Germinal center (tissue), 1 donor: ENCODE data around the gene KRTAP10-6.
"Not testable (repeated sequence)": the region's sequence is repeated elsewhere in the genome, so short reads cannot be mapped to it uniquely, and the experiment has no call there.

ENCODE experiments used
- DNase-seq: peaks from one replicate; pipeline ENCODE4 v3.0.0; 2012; ENCODE audit warnings: mixed read lengths, low spot score

KRTAP10-6 gene

GRCh38 chr21:44617071-44617501 lies 24.8 kb upstream of the KRTAP10-6 start:
- no peak for DNase-seq

GRCh38 chr21:44616591-44616926 lies 24.3 kb upstream of the KRTAP10-6 start:
- DNase-seq, result no peak

GRCh38 chr21:44615911-44616590 lies 23.7 kb upstream of the KRTAP10-6 start:
- no peak for DNase-seq

GRCh38 chr21:44615466-44615865 lies 23.2 kb upstream of the KRTAP10-6 start:
- DNase-seq, result no peak

GRCh38 chr21:44614961-44615391 lies 22.7 kb upstream of the KRTAP10-6 start:
- DNase-seq, result no peak

GRCh38 chr21:44614161-44614631 lies 21.9 kb upstream of the KRTAP10-6 start:
- DNase-seq, result no peak

GRCh38 chr21:44613386-44614155 lies 21.3 kb upstream of the KRTAP10-6 start:
- no peak for DNase-seq

GRCh38 chr21:44612669-44613229 lies 20.4 kb upstream of the KRTAP10-6 start:
- DNase-seq, result no peak

- no peak for DNase-seq
These were observed 19.8 kb upstream of the KRTAP10-6 start, which contains the start of gene KRTAP10-8 for GRCh38 chr21:44612029-44612486. KRTAP10-8 (plus strand) TSS chr21:44612079; CDS start chr21:44612101, 22 bp downstream.

GRCh38 chr21:44611551-44611950 lies 19.2 kb upstream of the KRTAP10-6 start:
- no peak for DNase-seq

GRCh38 chr21:44610157-44610843 lies 18.0 kb upstream of the KRTAP10-6 start:
- not testable (repeated sequence) for DNase-seq

GRCh38 chr21:44609193-44609592 lies 16.9 kb upstream of the KRTAP10-6 start:
- no peak for DNase-seq

- DNase-seq, result no peak
These were observed 14.2 kb upstream of the KRTAP10-6 start for GRCh38 chr21:44606495-44606894.

- no peak for DNase-seq
These were observed 11.6 kb upstream of the KRTAP10-6 start for GRCh38 chr21:44603911-44604310.

GRCh38 chr21:44603109-44603875 lies 11.0 kb upstream of the KRTAP10-6 start:
- DNase-seq, result no peak

GRCh38 chr21:44602463-44602850 lies 10.2 kb upstream of the KRTAP10-6 start:
- DNase-seq, result no peak

GRCh38 chr21:44601596-44602462 lies 9.5 kb upstream of the KRTAP10-6 start:
- no peak for DNase-seq

- DNase-seq, result not testable (repeated sequence)
These were observed 8.8 kb upstream of the KRTAP10-6 start for GRCh38 chr21:44601091-44601490.

GRCh38 chr21:44600118-44600978 lies 8.0 kb upstream of the KRTAP10-6 start, which contains the start of gene KRTAP10-7:
KRTAP10-7 (plus strand) TSS chr21:44600597; CDS start chr21:44600622, 25 bp downstream.
- DNase-seq, result not testable (repeated sequence)
